Peyer's patch (tissue), 4 donors: ENCODE results near the gene IL9.

Source experiments
- POLR2A ChIP-seq, 2 donors: fragments of 450-650 bp; IDR thresholded peaks; one replicate each; pipeline ENCODE4 v1.5.1; 2017; ENCODE audit warnings: antibody characterized with exemption in 2 of 2, mild to moderate bottlenecking in 2 of 2, moderate library complexity in 2 of 2
- TF ChIP-seq, protein P1 (sequence below), 6 experiments: fragments of 450-650 bp in 4 of 6; fragments of 200-600 bp in 2 of 6; sonication (generic) in 1 of 6; IDR thresholded peaks; one replicate each; pipeline ENCODE4 v1.5.1; 2017 to 2019; ENCODE audit warnings: antibody characterized with exemption in 6 of 6, mild to moderate bottlenecking in 3 of 6, moderate library complexity in 1 of 6

DNA sequence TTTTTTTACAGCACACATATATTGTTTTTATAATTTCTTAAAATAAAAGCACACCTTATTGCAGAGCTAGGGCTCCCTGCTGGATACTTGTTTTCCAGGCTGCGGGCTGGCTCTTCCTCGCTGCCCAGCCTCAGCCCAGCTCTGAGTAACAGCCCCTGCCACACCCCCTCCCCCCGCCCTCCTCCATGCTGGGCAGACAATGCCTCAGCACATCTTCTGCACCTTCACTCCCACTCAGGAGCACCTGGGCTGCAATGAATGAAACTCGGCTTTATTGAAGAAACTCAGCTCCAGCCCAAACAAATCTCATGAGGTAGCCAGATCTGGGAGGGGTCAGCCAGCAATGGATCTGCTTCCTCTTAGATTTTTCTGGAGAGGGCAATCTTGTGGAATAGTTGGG is 9.5 kb downstream of the IL9 start:
- TF ChIP-seq, protein P1, sequence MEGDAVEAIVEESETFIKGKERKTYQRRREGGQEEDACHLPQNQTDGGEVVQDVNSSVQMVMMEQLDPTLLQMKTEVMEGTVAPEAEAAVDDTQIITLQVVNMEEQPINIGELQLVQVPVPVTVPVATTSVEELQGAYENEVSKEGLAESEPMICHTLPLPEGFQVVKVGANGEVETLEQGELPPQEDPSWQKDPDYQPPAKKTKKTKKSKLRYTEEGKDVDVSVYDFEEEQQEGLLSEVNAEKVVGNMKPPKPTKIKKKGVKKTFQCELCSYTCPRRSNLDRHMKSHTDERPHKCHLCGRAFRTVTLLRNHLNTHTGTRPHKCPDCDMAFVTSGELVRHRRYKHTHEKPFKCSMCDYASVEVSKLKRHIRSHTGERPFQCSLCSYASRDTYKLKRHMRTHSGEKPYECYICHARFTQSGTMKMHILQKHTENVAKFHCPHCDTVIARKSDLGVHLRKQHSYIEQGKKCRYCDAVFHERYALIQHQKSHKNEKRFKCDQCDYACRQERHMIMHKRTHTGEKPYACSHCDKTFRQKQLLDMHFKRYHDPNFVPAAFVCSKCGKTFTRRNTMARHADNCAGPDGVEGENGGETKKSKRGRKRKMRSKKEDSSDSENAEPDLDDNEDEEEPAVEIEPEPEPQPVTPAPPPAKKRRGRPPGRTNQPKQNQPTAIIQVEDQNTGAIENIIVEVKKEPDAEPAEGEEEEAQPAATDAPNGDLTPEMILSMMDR (IDR thresholded peaks at IDR 0.05) = no peak
- no peak for TF ChIP-seq POLR2A (IDR thresholded peaks at IDR 0.05)
